ENCODE data around the gene VPS18.

GRCh38 chr15:40858706-40859105 is 35.5 kb upstream of the VPS18 start:
- TF ChIP-seq CTCF (IDR thresholded peaks at IDR 0.05), result no peak
- no peak for TF ChIP-seq POLR2A (IDR thresholded peaks at IDR 0.05)

Data from Peyer's patch (tissue), 4 donors.